GM12891 (cell line): ENCODE measurements around the gene PDLIM7.

Source experiments
- PAX5 ChIP-seq: IDR thresholded peaks from 2 replicates; pipeline ENCODE4 v1.6.1; 2011; ENCODE audit warnings: low read length, moderate library complexity, mild to moderate bottlenecking; ENCODE audit not compliant: insufficient read depth, severe bottlenecking
- POLR2A ChIP-seq: IDR thresholded peaks from 2 replicates; pipeline ENCODE4 v1.6.1; 2011; ENCODE audit warnings: low read depth, low read length, control low read depth
- POLR2AphosphoS5 ChIP-seq: IDR thresholded peaks from 2 replicates; pipeline ENCODE4 v1.6.1; 2011; ENCODE audit warnings: low read depth, low read length, control low read depth
- POU2F2 ChIP-seq: IDR thresholded peaks from 2 replicates; pipeline ENCODE4 v1.6.1; 2011; ENCODE audit warnings: low read depth, mild to moderate bottlenecking, control low read depth, low read length, moderate library complexity
- SPI1 ChIP-seq: IDR thresholded peaks from 2 replicates; pipeline ENCODE4 v1.6.1; 2011; ENCODE audit warnings: low read depth, low read length, control low read depth
- TAF1 ChIP-seq: IDR thresholded peaks from 2 replicates; pipeline ENCODE4 v1.6.1; 2011; ENCODE audit warnings: low read depth, low read length, control low read depth

- TF ChIP-seq POLR2AphosphoS5: no peak
- TF ChIP-seq POLR2A: no peak
- TF ChIP-seq PAX5: no peak
- TF ChIP-seq TAF1: no peak
- TF ChIP-seq SPI1: no peak
- no peak for TF ChIP-seq POU2F2
Measured at GRCh38 chr5:177536386-177536785, 39.0 kb upstream of the PDLIM7 start.
